HG02759 (cell line): ENCODE measurements around the gene GGA3.

Experiments
- ATAC-seq: cut with Tn5 transposase; IDR thresholded peaks from one replicate; pipeline ENCODE4 v1.9.1; 2021; ENCODE audit warnings: mild to moderate bottlenecking, moderate library complexity; ENCODE audit not compliant: unreplicated experiment

GGA3 gene

DNA sequence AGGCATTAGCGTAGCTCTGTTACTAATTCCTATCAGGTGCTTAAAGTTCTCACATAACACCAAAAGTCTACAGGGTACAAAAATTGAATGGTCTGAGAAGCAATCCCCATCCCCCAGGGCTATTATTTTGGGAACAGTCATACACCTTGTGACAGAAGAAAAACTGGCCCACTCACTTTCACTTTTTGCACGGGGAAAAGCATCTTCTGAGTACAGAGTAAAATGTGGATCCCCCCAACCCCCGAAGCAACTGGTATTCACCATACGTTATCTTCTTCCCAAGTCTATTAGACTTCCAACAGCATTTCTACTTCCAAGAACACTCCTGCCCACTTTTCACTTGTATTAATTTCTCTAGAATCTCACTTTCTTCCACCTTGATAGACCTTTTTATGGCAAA, 11.8 kb downstream of the GGA3 start:
- no peak for ATAC-seq

GRCh38 chr17:75246404-75246803, 15.0 kb downstream of the GGA3 start:
- no peak for ATAC-seq

DNA sequence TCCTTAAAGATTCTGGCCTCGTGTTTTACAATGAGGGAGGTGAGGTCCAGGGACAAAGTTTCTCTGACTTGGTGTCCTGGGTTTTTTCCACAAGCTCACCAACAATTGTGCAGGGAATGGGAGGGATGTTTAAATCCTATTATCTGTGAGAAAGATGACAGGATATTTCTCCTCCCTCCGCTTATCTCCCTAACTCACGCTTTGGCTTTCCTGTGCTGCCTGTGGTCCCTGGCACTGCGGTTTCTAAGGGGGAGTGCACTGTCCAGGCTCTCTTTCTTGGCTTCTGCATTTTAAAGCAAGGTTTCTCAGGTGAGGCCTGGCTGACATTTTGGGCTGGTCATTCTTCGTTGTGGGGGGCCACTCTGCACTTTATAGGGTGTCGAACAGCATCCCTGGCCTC, 16.4 kb downstream of the GGA3 start:
- no peak for ATAC-seq

DNA sequence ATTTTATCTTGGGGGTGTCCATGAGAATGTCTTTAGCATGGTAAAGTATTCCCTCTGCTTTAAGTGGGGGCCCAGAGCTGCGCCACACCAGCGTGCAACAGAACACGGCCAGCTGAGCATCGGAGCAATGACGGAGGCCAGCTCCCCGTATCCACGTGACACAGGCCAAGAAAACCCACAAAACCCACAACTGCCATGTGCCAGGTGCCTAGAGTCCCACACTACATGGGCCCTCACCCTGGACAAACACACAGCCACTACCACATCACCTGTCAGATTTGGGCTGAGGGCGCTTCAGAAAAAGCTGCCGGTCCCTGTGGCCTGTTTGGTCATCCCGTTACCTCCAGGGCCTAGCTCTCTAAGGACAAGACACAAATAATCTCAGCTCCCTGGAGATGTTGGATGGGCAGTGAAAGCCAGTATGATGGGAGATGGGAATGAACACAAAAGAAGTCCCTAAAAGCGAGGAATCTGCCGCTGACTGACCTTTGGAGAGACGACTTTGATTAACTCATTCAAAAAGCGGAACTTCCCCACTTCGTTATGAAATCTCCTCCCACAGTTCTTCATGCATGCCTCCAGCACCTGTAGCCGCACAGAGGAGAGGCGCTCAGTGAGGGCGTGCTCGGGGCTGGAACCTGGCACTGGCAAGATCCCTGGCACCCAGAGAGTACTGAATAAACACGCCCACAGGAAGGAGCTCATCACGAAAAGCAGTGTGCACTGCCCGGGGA, 17.1 kb downstream of the GGA3 start:
- no peak for ATAC-seq

DNA sequence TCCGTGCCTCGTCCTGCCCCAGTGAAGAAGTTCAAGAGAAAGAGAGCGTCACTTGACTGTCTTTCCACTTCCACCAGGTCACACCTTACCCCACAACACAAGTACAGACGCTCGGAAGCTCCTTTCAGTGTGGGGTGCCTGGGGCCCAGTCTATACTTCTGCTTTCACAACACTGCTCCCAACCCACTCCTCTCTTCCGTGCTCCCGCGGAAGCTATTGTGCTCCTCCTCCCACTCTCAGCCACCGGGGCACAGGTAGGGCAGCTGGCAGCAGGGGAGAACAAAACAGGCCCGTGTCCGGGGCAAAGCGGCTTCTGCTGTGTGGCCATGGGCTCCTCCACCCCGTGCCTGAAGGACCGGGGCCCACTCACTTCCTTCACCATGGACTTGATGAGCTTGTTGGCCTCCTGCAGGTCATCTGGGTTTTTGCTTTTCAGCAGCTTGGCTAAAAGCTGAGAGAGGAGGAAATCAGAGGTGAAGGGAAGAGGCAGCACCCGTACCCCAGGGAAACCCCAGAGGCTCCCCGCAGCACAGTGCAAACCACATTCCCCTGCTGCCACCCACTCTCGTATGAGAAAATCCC, 18.9 kb downstream of the GGA3 start:
- no peak for ATAC-seq

- ATAC-seq, result no peak
These were observed 19.4 kb downstream of the GGA3 start for GRCh38 chr17:75241996-75242460.

- no peak for ATAC-seq
These were observed 19.9 kb downstream of the GGA3 start for GRCh38 chr17:75241502-75241901.

GRCh38 chr17:75241143-75241430, 20.3 kb downstream of the GGA3 start:
- ATAC-seq, result no peak

GRCh38 chr17:75240394-75241142, 20.8 kb downstream of the GGA3 start:
- ATAC-seq, result no peak

GRCh38 chr17:75239778-75240393, 21.5 kb downstream of the GGA3 start:
- no peak for ATAC-seq

GRCh38 chr17:75239214-75239613, 22.2 kb downstream of the GGA3 start:
- no peak for ATAC-seq

- no peak for ATAC-seq
These were observed 22.7 kb downstream of the GGA3 start for GRCh38 chr17:75238684-75239191.

- ATAC-seq, result no peak
These were observed 23.3 kb downstream of the GGA3 start for GRCh38 chr17:75238020-75238580.

DNA sequence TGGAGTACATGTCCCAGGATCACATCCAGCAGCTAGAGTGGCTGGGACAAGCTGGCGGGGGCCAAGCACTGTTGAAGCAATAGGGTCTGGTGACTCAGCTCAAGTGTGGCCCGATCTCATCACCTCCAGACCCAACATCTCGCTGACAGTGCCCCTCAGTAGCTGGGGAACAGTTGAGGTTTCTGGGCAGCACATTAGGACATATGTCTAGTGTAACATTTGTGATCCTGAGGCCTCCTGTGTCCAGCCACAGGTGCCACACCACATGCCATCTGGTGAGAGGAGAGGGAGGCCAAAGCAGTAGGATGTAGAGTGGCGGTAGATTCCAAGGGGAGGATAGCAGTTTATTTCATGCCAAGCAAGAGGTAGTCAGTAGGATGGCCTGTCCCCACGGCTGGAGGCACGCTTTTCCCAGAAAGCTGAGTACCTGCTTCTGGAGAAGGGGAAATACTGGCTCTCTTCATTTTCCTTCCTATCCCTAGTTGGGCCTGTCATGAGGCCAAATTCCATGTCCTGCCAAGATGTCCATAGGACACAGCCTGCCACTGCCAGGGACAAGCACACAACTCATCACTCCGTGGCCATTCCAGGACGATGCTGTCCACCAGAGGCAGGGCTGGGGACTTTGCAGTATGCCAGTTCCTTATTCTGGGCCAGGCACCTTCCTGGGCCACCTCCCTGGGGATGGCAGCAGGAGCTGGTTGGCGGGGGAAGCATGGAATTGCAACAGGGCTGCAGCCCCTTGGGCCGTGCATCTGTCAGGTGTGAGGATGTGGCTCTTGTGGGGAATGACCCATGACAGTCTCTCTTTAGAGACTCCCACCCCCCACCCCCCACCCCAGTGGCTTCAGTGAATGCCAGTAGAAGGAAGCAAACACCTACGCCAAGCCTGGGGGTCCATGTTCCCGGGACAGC, 24.0 kb downstream of the GGA3 start:
- no peak for ATAC-seq

DNA sequence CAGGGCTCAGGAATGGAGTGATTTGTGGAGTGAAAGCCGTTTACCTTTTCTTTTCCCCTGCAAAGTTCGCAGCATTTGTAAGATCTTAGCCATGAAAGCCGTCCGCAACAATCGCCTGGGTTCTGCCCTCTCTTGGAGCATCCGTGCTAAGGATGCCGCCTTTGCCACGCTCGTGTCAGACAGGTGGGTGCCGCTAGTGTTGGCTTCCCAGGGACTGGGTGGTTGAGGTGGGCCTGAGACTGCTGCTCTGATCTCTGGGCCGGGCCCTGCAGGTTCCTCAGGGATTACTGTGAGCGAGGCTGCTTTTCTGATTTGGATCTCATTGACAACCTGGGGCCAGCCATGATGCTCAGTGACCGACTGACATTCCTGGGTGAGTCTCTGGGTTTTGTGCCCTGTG, 28.6 kb downstream of the GGA3 start:
- ATAC-seq, result no peak

- ATAC-seq, result no peak
These were observed 29.5 kb downstream of the GGA3 start for GRCh38 chr17:75231741-75232464.

DNA sequence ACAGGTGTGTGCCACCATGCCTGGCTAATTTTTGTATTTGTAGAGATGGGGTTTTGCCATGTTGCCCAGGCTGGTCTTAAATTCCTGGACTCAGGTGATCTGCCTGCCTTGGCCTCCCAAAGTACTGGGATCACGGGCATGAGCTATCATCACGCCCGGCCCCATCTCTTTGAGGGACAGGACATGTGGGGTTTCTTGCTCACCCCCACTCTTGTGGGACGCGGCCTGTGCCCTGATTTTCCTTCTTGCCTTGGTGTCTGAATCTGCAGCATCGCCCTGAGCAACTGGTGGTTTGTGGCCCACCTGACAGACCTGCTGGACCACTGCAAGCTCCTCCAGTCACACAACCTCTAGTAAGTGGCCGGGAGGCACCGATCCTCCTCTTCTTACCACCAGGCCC, 30.3 kb downstream of the GGA3 start:
- ATAC-seq, result no peak

DNA sequence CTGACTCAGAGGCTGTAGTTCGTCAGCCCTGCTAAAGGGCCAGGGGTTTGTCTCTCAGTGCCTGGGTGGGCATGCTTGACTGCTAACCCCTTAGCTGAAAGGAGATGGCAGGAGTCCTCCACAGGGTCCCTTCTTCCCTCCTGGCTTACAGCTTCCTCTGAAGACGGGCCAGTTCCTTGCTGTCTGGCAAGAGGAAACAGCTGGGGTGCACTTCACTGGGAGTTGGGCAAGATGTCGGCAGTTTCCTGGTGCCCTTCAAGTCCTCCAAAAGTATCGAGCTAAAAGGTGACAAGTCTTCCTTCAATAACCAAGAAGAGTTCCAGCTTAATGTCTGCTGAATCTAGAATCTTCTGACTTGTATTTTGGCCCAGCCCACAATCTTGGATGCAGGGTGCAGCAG, 32.6 kb downstream of the GGA3 start:
- no peak for ATAC-seq

GRCh38 chr17:75228305-75228704, 33.1 kb downstream of the GGA3 start:
- no peak for ATAC-seq

DNA sequence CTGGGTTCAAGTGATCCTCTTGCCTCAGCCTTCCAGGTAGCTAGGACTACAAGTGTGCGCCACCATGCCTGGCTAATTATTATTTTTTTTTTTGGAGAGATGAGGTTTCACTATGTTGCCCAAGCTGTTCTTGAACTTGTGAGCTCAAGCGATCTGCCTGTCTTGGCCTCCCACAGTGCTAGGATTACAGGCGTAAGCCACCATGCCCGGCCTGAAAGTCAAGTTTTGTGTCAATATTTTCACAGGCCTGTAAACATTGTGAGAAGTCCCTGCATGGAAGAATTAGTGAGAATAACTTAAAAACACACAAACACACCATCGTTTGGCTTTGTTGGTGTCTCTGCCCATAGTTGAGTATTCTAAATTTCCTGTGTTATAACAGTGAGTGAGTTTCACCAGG, 33.7 kb downstream of the GGA3 start:
- ATAC-seq, result no peak
